Right cardiac atrium (tissue), 5 donors: Measurements from ENCODE around the gene ZNF256. TPM values are rescaled to one million over a fixed set of nuclear protein-coding genes. Genes with fewer than 3 reads are reported as not detected.

Source experiments
- polyA plus RNA-seq: library from polyadenylated mRNA; stranded (reverse); fragments of 200-250 nt; gene quantifications from one replicate; pipeline ENCODE4 v1.2.3, GENCODE V29; 2013
- total RNA-seq, 4 donors: library from RNA; stranded (reverse); fragmentation: NEBNext Ultra II Directional; extraction: Animal tissue kit (Norgen Biotek cat#: 25700); gene quantifications; one replicate each; pipeline ENCODE4 v1.2.1, GENCODE V29; 2021
- donor health status: healthy with polysubstance abuse.
- donor health status: DM: no; HTN: yes; CAD: no.
- donor health status: DM: no; HTN: no; CAD: no.
- donor health status: DM: no; HTN: yes; CAD: no; lungs with severe emphysema.
- donor health status: DM: yes; HTN: yes; CAD: no.

Gene ZNF256
- total and polyA plus RNA-seq, 5 donors: 5.5 to 13.9 (median 11.4) TPM

Other genes with a start within 250 kb of the ZNF256 start
- 10 to 100 TPM in 1 of 4 donors, 1 to 10 TPM in 3; 7.2 to 10.1 (median 8.1) TPM for gene ZNF154, start 238.5 kb downstream of the ZNF256 start, total RNA-seq
- gene ZNF154, start 238.5 kb downstream of the ZNF256 start, polyA plus RNA-seq: 4.5 TPM
- gene ZNF671, start 220.1 kb downstream of the ZNF256 start, total RNA-seq: 10 to 100 TPM in 1 of 4 donors, 1 to 10 TPM in 3; 8.1 to 11.5 (median 8.8) TPM
- 4.8 TPM for gene ZNF671, start 220.1 kb downstream of the ZNF256 start, polyA plus RNA-seq
- 10 to 100 TPM; 11.9 to 16.0 (median 13.7) TPM for gene ZNF776, start 200.9 kb downstream of the ZNF256 start, total RNA-seq
- 8.7 TPM for gene ZNF776, start 200.9 kb downstream of the ZNF256 start, polyA plus RNA-seq
- 10 to 100 TPM in 3 of 4 donors, 1 to 10 TPM in 1; 8.8 to 11.7 (median 11.4) TPM for gene ZNF586, start 178.0 kb downstream of the ZNF256 start, total RNA-seq
- 7.1 TPM for gene ZNF586, start 178.0 kb downstream of the ZNF256 start, polyA plus RNA-seq
- gene ZNF552, start 132.8 kb downstream of the ZNF256 start, total RNA-seq: 1 to 10 TPM; 3.3 to 5.8 (median 3.8) TPM
- 2.2 TPM for gene ZNF552, start 132.8 kb downstream of the ZNF256 start, polyA plus RNA-seq
- gene ZNF587B, start 117.4 kb downstream of the ZNF256 start, total RNA-seq: 1 to 10 TPM; 5.8 to 9.3 (median 6.6) TPM
- gene ZNF587B, start 117.4 kb downstream of the ZNF256 start, polyA plus RNA-seq: 4.3 TPM
- gene ZNF587, start 97.8 kb downstream of the ZNF256 start, total RNA-seq: 10 to 100 TPM; 19.6 to 23.8 (median 21.8) TPM
- 16.3 TPM for gene ZNF587, start 97.8 kb downstream of the ZNF256 start, polyA plus RNA-seq
- gene ZNF814, start 58.7 kb downstream of the ZNF256 start, total RNA-seq: 10 to 100 TPM in 3 of 4 donors, 1 to 10 TPM in 1; 9.5 to 13.8 (median 12.3) TPM
- 13.0 TPM for gene ZNF814, start 58.7 kb downstream of the ZNF256 start, polyA plus RNA-seq
- gene ZNF417, start 31.1 kb downstream of the ZNF256 start, total RNA-seq: 10 to 100 TPM; 10.2 to 12.7 (median 11.8) TPM
- 4.6 TPM for gene ZNF417, start 31.1 kb downstream of the ZNF256 start, polyA plus RNA-seq
- gene ZNF418, start 12.3 kb downstream of the ZNF256 start, total RNA-seq: 10 to 100 TPM; 11.1 to 16.7 (median 12.4) TPM
- 9.7 TPM for gene ZNF418, start 12.3 kb downstream of the ZNF256 start, polyA plus RNA-seq
- 1 to 10 TPM; 2.1 to 2.9 (median 2.6) TPM for gene C19orf18, start 26.8 kb upstream of the ZNF256 start, total RNA-seq
- 2.9 TPM for gene C19orf18, start 26.8 kb upstream of the ZNF256 start, polyA plus RNA-seq
- gene ZNF606, start 55.1 kb upstream of the ZNF256 start, total RNA-seq: 10 to 100 TPM; 11.8 to 16.8 (median 15.7) TPM
- gene ZNF606, start 55.1 kb upstream of the ZNF256 start, polyA plus RNA-seq: 10.2 TPM
- under 1 TPM in 1 of 4 donors, not detected in 3; 0.54 TPM for gene ZSCAN1, start 86.3 kb upstream of the ZNF256 start, total RNA-seq
- gene ZSCAN1, start 86.3 kb upstream of the ZNF256 start, polyA plus RNA-seq: 0.14 TPM
- gene ZNF135, start 111.6 kb upstream of the ZNF256 start, total RNA-seq: 1 to 10 TPM; 2.8 to 5.1 (median 4.3) TPM
- gene ZNF135, start 111.6 kb upstream of the ZNF256 start, polyA plus RNA-seq: 4.2 TPM
- 10 to 100 TPM; 69.9 to 89.7 (median 86.4) TPM for gene ZSCAN18, start 150.5 kb upstream of the ZNF256 start, total RNA-seq
- gene ZSCAN18, start 150.5 kb upstream of the ZNF256 start, polyA plus RNA-seq: 63.7 TPM
- gene ZNF329, start 203.1 kb upstream of the ZNF256 start, total RNA-seq: 10 to 100 TPM in 2 of 4 donors, 1 to 10 TPM in 2; 7.8 to 10.3 (median 9.6) TPM
- 4.8 TPM for gene ZNF329, start 203.1 kb upstream of the ZNF256 start, polyA plus RNA-seq
- 10 to 100 TPM; 19.1 to 24.8 (median 22.4) TPM for gene ZNF274, start 235.4 kb upstream of the ZNF256 start, total RNA-seq
- gene ZNF274, start 235.4 kb upstream of the ZNF256 start, polyA plus RNA-seq: 14.4 TPM